Raji (cell line): ENCODE results near the gene SPRED2.

Source experiments
- POLR2A ChIP-seq: IDR thresholded peaks from 2 replicates; pipeline ENCODE4 v1.6.1; 2011; ENCODE audit warnings: low read depth, low read length, control low read depth; ENCODE audit not compliant: insufficient read depth

The SPRED2 gene

DNA sequence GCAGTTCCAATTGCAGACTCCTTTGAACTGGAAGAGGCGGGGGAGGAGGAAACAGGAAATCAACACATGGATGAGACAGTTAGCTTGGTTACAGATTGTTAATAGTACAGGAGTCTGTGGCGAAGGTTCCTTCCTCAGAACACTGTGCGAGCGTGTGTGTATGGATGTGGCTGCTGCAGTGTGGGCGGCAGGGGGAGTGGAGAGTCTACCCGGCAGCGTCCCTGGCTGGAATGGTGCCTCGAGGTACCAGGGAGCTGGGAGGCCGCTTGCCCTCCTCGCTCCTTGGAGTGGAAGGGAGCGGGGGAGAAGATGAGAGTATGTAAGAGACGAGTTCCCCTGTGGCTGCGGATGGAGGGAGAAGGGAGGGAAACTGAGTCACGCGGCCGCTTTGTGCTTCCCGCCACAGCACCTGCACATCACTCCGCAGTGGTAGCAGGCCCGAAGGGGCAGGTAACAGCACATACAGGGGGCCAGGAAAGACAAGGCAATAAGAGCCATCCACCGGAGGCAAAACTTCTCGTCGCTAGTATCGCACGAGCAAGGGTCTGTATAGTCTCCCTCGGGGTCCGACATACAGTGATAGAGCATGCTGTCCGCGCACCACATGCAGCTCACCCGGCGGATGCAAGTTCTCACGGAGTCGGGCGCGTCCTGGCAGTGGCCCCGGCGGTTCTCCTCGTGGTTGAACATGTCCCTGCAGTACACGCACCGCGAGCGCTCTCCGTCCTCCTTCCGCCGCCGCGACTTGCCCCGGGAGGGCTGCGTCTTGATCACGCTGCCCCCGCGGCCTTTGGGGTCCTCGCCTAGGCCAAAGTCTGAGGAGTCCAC lies 119.1 kb downstream of the SPRED2 start:
- no peak for TF ChIP-seq POLR2A

DNA sequence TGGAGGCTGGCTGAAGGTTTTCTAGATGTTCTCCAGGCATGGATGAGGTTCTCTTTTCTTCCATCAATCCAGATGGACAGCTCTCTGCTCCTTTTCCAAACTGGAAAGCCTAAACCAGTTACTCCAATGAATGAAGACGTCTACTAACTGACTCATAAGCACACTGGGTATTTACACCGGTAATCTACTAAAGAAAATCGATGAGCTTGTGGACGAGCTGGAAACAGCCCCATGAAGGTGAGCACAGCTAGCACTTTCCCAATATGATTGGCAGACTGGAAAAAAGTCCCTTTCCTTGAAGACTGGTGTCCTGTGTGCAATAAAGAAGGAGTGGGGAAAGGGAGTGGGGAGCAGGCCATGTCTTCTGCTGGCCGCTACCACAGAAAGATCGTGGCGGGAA lies 120.8 kb downstream of the SPRED2 start:
- TF ChIP-seq POLR2A = no peak

DNA sequence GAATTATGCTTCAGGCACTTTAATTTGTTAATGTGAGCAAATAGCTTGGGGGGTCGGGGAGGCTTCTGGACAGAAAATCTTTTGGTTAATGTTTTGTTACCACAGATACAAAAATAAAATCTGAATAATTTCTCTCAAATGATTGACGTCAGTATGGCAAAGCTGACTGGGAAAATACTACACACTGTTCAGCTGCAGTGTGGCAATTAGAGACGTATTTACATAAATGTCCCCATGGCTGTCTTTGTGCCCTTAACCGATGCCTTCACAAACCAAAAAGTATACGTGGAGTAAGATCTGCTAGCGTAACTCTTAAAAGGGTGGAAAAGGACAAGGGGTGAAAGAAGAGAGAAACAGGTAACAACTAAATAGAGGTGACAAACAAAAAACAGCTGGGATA lies 121.3 kb downstream of the SPRED2 start:
- no peak for TF ChIP-seq POLR2A

DNA sequence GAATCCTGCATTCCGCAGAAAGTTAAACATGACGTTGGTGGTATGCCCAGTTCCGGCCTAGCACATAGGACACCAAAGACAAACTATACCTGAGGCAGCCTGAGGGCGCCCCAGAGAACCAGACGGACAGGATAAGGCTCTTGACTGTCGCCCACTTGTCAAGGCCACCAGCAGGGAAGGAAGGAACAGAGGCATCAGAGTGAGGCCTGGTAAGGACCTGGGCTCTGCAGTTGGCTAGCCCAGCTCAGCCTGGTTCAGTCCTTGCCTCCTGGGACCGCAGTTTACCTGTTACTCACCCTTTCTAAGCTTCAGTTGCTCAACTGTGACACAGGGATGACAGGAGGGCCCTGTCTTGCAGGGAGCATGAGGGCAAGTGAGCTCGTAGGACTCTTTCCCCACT lies 122.7 kb downstream of the SPRED2 start:
- TF ChIP-seq POLR2A = no peak

DNA sequence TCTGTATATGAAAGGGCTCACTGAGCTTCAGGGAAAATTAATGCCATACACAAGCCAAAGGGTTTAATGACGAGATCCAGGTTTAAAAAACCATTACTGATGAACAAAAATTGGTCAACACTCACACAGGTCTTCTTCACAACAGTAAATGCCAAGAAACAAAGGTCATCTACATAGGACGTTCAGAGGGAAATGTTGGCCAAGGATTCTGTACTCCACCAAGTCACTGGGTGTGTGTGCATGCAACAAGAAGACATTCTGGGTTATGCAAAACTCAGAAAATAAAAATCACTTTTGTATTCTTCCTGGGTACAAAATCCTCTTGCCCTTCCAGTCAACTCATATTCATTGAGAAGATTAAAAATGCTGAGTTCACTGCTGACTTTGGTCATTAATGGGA lies 126.5 kb downstream of the SPRED2 start:
- TF ChIP-seq POLR2A = no peak

DNA sequence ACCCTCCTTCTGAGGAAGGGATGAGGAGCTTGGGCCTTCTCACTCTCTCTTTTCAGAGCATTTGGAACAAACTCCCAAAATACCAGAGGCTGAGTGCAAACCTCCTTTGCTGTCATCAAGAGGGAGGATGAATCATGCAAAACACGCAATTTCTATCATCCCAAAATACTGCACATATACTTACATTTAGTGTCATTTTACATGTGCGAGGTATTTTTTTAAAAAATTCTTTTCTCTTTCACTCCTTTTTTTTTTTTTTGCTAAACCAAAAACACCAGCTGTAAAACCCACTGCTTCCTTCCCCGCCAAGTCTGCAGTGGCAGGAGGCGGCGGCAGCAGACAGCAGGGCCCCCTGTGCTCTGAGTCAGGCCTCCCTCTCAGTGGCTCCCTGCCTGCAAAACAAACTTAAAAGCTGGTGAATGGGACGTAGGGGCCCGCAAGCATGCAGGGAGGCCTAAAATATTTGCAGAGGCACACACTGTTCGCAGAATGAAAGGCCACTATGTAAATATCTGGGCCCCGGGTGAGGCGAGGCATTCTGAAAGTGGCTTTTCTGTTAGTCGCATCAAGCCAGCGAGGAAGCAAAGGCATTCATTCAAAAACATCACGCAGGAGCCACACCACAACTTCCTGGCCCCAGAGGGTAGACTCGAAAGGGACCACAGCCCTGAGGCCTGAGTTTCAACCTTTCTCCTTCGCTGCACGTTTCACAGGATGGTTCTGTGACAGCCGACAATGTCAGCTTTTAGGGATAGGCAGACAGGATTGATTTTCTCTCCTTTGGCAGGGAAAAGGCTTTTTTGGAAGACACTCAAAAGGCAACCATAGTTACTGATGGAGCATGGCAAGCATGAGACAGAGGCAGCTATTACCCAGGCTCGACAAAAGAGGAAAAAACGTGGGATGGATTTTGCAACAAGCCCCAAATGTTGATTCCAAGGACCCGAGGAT lies 131.4 kb downstream of the SPRED2 start:
- no peak for TF ChIP-seq POLR2A

DNA sequence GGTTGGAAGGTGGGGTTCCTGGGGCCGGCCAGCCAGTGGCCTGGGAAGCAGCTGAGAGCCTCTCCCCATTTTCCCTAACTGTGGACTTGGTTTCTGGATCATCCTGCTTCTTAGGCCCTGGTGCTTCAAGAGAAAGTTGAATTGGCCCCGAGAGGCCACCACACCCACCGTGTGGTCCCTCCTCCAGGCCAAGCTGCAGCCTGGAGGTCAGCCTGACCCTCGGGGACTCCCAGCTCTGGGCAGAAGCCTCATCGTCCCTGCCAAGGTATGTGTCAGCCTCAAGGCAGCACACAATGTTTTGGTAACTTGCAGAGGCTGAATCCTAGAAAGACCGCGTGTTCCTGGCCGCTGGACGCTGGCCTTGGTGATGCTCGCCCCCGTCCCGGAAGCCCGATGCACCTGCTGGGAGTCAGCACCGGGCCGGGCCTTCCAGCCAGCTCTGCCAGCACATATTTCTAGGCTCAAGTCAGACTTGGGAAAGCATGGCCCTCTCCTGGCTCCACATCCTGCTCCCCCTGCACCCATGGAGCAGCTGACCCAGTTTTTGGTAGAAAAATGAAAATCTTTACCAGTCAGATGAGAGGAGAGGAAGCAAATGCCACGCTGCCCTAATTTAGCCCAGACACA lies 132.2 kb downstream of the SPRED2 start:
- no peak for TF ChIP-seq POLR2A

DNA sequence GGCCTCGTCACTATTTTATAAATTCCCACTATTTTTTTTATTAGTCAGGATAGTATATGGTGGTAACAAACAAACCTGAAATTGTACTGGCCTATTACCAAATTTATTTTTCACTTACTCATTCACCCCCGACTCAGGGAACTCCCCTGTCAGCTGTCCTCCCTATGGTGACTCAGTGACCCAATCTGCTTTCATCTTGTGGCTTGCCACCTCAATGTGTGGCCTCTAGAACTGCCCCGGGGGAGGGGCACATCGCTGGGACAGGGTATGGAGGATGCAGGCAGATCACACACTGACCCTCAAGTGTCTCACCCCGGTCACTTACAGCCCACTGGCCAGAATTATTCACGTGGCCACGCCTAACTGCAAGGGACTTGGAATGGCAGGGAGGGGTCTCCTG lies 133.2 kb downstream of the SPRED2 start:
- TF ChIP-seq POLR2A = no peak

DNA sequence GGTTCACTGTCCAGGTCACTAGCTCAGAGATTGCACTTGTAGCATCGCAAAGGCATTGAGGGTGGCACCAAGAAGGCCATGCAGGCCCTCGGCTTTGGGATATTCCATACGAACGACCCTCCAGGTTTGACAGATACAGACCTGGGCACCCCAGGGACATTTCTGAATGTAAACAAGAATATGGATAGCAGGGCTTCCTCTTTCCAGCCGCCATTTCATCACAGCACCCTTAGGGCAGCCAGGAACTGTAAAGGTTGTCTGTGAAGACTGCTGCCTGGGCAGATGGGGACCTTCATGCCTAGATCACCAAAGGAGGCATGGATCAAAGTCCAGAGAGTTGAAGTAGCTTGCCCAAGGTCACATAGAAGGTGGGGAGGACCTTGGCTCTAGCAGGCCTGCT lies 134.3 kb downstream of the SPRED2 start:
- no peak for TF ChIP-seq POLR2A

DNA sequence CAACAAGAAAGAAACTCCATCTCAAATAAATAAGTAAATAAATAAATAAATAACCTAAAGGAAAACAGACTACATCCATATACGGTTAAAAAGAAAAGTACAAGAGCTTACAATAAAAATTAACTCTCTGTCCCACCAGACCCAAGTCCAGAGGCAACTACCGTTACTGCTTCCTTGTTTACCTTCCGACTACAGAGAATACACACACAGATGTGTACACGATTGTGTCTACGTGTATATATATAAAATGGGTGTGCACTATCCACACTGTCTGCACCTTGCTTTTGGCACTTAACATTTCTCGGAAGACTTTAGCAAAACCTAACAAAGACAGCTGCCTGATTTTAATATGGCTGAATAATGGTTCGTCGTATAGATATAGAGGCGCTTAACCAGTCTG lies 134.9 kb downstream of the SPRED2 start:
- TF ChIP-seq POLR2A = no peak

DNA sequence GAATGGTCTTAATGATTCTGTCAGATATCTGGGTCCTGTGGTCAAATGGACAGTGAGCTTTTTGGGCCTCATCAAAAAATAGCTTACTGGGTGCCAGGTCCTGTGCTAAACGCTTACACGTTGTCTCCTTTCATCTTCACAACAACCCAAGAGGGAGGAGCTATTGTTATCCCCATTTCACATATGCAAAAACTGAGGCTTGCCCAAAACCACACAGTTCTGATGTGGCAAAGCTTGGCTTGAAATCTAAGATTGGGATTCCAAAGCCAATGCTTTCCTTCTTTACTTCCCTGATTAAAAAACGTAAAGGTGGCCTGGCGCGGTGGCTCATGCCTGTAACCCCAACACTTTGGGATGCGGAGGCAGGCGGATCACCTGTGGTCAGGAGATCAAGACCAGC lies 135.4 kb downstream of the SPRED2 start:
- TF ChIP-seq POLR2A = no peak

DNA sequence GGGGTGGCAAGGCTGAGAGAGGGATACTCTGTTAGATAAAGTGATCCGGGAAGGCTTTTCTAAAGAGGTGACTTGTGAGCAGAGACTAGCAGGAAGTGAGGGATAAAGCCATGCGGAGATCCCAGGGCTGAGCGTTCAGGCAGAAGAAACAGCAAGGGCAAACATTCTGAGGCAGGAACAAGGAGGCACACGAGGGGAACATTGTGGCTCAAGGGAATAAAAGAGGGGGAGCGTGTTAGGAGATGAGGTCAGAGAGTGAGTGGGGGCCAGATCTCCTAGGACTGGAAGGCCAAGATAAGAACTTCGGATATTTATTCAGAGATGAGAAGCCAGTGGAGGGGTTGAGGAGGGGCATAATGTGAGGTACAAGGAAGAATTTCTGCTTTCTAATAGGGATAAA lies 137.7 kb downstream of the SPRED2 start:
- no peak for TF ChIP-seq POLR2A

DNA sequence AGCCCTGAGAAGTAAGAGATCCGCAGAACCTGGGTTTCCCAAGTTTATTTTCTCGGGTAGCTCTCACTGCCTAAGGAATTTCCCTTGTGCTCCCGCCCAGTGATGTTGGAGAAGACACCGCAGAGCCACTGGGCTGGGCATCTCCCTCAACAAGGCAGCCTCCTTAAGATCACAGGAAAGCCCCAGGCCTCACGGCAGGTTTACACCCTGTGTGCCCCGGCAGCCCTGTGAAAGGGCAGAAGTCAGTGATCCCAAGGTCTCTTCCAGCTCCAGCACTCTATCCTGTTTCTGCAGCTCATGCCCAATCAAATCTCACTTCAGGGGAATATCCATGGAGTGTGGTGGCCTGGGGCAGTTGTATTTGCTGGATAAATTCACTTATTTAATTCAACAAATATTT lies 138.3 kb downstream of the SPRED2 start:
- no peak for TF ChIP-seq POLR2A

DNA sequence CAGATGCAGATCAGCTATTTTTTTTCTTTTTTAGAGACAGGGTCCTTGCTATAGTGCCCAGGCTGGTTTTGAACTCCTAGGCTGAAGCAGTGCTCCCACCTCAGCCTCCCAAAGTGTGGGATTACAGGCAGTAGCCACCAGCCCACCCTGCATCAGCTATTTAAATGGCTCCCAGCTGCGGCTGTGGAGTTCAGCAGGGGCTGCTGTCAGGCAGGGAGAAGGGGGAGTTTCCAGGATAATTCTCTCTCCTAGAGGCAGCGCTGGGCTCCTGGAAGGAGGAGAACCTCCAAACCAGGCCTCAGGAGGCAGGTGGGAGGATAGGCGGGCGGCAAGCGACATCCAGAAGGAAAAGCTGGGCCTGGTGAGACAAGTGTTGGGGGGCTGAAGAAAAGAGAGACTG lies 139.0 kb downstream of the SPRED2 start:
- TF ChIP-seq POLR2A = no peak

DNA sequence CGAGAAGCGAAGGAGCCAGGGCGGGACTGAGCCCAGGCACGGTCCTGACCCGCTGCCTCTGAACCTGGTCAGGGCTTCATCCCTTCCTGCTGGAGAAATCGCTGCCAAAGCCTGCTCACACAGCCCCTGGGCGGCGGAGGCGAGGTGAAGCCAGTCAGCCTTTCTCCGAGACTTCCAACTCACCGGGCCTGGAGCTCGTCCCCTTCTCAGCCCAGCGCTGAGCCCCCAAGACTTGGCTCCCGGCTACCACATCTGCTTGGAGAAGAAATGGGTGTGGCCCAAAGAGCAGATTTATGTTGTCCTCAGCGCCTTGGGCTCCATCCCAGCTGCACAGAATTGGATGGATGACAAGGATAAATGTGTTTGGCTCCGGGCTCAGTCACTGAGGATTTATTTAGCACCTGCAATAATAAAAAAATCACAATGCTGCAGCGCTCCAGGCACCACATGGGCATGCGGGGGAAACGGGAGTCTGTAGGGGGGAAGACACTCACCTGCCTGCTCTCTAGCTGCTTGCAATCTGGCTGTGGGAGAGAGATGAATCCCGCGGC lies 139.9 kb downstream of the SPRED2 start:
- TF ChIP-seq POLR2A = no peak
